HEK293T (cell line): ENCODE measurements around the gene SLC2A11.
A peak's percentile ranks its signal among the peaks of the same experiment; 100 is the strongest.

ENCODE experiments used
- CTCF ChIA-PET: fragments of 350-600 bp; formaldehyde crosslinking; extraction: SDS; loops from one replicate; lab custom pipeline; 2021; ENCODE audit warnings: antibody characterized with exemption, inconsistent platforms; lab: Yijun Ruan, JAX
- POLR2A ChIA-PET: fragments of 350-600 bp; formaldehyde crosslinking; extraction: SDS; loops from one replicate; lab custom pipeline; 2020; ENCODE audit warnings: antibody characterized with exemption, inconsistent platforms; lab: Yijun Ruan, JAX
- DNase-seq: peaks from one replicate; pipeline ENCODE4 v3.0.0; 2012; ENCODE audit warnings: mixed read lengths; ENCODE audit errors: extremely low spot score
- ARNT ChIP-seq: fragments of 450-650 bp; IDR thresholded peaks from 2 replicates; pipeline ENCODE4 v1.6.1; 2017; ENCODE audit warnings: mild to moderate bottlenecking
- BHLHE40 ChIP-seq: fragments of 450-650 bp; IDR thresholded peaks from 2 replicates; pipeline ENCODE4 v1.6.1; 2016; ENCODE audit warnings: mild to moderate bottlenecking, moderate library complexity, borderline replicate concordance
- CTBP1 ChIP-seq: fragments of 450-650 bp; IDR thresholded peaks from 2 replicates; pipeline ENCODE4 v1.6.1; 2016; ENCODE audit warnings: borderline replicate concordance
- ELF4 ChIP-seq: fragments of 450-650 bp; IDR thresholded peaks from 2 replicates; pipeline ENCODE4 v1.6.1; 2017; ENCODE audit warnings: antibody characterized with exemption
- FOXA1 ChIP-seq: fragments of 450-650 bp; IDR thresholded peaks from 2 replicates; pipeline ENCODE4 v1.6.1; 2016; ENCODE audit warnings: mild to moderate bottlenecking
- FOXK2 ChIP-seq: fragments of 450-650 bp; IDR thresholded peaks from 2 replicates; pipeline ENCODE4 v1.6.1; 2016; ENCODE audit warnings: mild to moderate bottlenecking
- FOXM1 ChIP-seq: fragments of 450-650 bp; IDR thresholded peaks from 2 replicates; pipeline ENCODE4 v1.6.1; 2017; ENCODE audit warnings: mild to moderate bottlenecking, borderline replicate concordance
- HDGF ChIP-seq: fragments of 450-650 bp; IDR thresholded peaks from 2 replicates; pipeline ENCODE4 v1.6.1; 2017; ENCODE audit warnings: antibody characterized with exemption, borderline replicate concordance
- L3MBTL2 ChIP-seq: fragments of 450-650 bp; conservative IDR thresholded peaks from 2 replicates; pipeline ENCODE4 v1.6.1; 2016; ENCODE audit warnings: mild to moderate bottlenecking
- LEF1 ChIP-seq: fragments of 450-650 bp; IDR thresholded peaks from 2 replicates; pipeline ENCODE4 v1.6.1; 2017; ENCODE audit warnings: mild to moderate bottlenecking, borderline replicate concordance
- NFRKB ChIP-seq: fragments of 450-650 bp; IDR thresholded peaks from 2 replicates; pipeline ENCODE4 v1.6.1; 2016; ENCODE audit warnings: mild to moderate bottlenecking, moderate library complexity
- SP1 ChIP-seq: fragments of 450-650 bp; IDR thresholded peaks from 2 replicates; pipeline ENCODE4 v1.6.1; 2017
- SUZ12 ChIP-seq: fragments of 450-650 bp; IDR thresholded peaks from 2 replicates; pipeline ENCODE4 v1.6.1; 2016; ENCODE audit warnings: mild to moderate bottlenecking
- TARDBP ChIP-seq: fragments of 450-650 bp; IDR thresholded peaks from 2 replicates; pipeline ENCODE4 v1.6.1; 2016
- ZNF384 ChIP-seq: fragments of 450-650 bp; IDR thresholded peaks from 2 replicates; pipeline ENCODE4 v1.6.1; 2016
- TF ChIP-seq, protein P1 (sequence below): fragments of 450-650 bp; IDR thresholded peaks from 2 replicates; pipeline ENCODE4 v1.6.1; 2016

The SLC2A11 gene

GRCh38 chr22:23836281-23836680 is 21.4 kb upstream of the SLC2A11 start:
- no peak for DNase-seq
- ChIA-PET POLR2A (interaction anchor here (1.3 to 2.2 kb wide), 3 partner anchors 11 to 78 kb away, joined by 4 to 10 read pairs (median 4); partner anchors contain the start of gene SLC2A11), CTCF (interaction anchor here (0.6 to 3.5 kb wide), 2 partner anchors 13 to 25 kb away, joined by 3 to 11 read pairs; no protein-coding TSS in a partner anchor)
- no peak for TF ChIP-seq CTBP1
- TF ChIP-seq FOXM1 = no peak
- no peak for TF ChIP-seq TARDBP
- TF ChIP-seq BHLHE40 = no peak
- no peak for TF ChIP-seq HDGF
- no peak for TF ChIP-seq FOXA1
- TF ChIP-seq SP1 = no peak
- TF ChIP-seq L3MBTL2 = no peak
- no peak for TF ChIP-seq SUZ12
- no peak for TF ChIP-seq NFRKB
- no peak for TF ChIP-seq ELF4
- TF ChIP-seq ARNT = no peak
- no peak for TF ChIP-seq FOXK2
- no peak for TF ChIP-seq ZNF384
- no peak for TF ChIP-seq LEF1

- CTCF ChIA-PET = interaction anchor here (0.6 to 3.5 kb wide), 2 partner anchors 13 to 25 kb away, joined by 3 to 11 read pairs; no protein-coding TSS in a partner anchor
Measured at GRCh38 chr22:23836692-23837495, 20.8 kb upstream of the SLC2A11 start.

GRCh38 chr22:23837496-23837859 is 20.2 kb upstream of the SLC2A11 start:
- TF ChIP-seq L3MBTL2 (no peak), ZNF384 (no peak), LEF1 (no peak), FOXM1 (no peak), NFRKB (no peak), SUZ12 (no peak), FOXK2 (no peak), BHLHE40 (no peak), FOXA1 (no peak), CTBP1 (no peak), SP1 (no peak)
- TF ChIP-seq, protein P1, sequence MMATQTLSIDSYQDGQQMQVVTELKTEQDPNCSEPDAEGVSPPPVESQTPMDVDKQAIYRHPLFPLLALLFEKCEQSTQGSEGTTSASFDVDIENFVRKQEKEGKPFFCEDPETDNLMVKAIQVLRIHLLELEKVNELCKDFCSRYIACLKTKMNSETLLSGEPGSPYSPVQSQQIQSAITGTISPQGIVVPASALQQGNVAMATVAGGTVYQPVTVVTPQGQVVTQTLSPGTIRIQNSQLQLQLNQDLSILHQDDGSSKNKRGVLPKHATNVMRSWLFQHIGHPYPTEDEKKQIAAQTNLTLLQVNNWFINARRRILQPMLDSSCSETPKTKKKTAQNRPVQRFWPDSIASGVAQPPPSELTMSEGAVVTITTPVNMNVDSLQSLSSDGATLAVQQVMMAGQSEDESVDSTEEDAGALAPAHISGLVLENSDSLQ = no peak
- DNase-seq = no peak
- ChIA-PET CTCF (interaction anchor here (3.5 kb wide), 1 partner anchor 12 kb away, joined by 11 read pairs; no protein-coding TSS in a partner anchor), POLR2A (interaction anchor here (2.5 kb wide), 1 partner anchor 20 kb away, joined by 13 read pairs; the partner anchor contains the start of gene SLC2A11)

More at GRCh38 chr22:23836692-23837495, 20.8 kb upstream of the SLC2A11 start:
- DNase-seq = no peak
- TF ChIP-seq FOXK2 (no peak), CTBP1 (no peak), ELF4 (no peak), LEF1 (no peak), BHLHE40 (no peak)
- POLR2A ChIA-PET = interaction anchor here (1.3 to 2.5 kb wide), 2 partner anchors 21 to 77 kb away, joined by 4 to 13 read pairs; partner anchors contain the start of gene SLC2A11

DNA sequence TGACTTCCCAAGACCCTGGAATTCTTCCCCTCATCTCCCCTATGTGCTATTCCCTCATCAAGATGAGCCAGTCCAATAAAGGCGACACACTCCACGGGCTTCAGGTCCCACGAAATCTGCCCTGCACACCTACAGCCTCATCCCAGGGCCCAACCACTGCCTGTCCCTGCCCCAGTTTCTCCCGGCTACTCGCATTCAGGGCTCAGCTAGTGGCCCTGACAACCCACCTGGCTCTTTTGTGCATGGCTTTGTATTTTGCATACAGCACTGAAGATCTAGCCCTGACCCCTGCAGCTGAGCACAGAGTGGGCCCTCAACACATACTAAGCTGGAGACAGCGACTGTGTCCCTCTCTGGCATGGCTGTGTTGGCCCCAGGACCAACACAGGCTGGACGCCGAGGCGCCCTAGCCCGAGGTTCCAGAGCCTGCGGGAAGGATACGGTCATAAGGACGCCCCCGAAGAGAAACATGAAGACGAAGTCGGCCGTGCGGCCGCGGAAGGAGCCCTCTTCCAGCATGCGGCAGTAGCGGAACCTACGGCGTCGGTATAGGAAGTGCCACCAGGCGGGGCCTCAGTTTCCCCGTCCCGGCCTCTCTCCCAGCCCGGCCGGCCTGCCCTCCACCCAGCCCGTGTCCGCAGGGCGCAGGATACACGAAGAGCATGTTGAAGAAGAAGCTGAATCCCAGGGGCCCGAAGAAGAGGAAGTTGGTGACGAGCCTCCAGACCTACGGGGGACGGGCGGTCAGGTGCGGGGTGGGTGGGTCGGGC is 19.6 kb upstream of the SLC2A11 start:
- POLR2A ChIA-PET = interaction anchor here (0.7 to 2.5 kb wide), 3 partner anchors 20 to 56 kb away, joined by 3 to 13 read pairs (median 4); partner anchors contain the start of genes MIF and SLC2A11
- no peak for TF ChIP-seq SUZ12
- no peak for TF ChIP-seq LEF1
- TF ChIP-seq FOXA1 = no peak
- no peak for TF ChIP-seq FOXM1
- DNase-seq = no peak
- CTCF ChIA-PET = interaction anchor here (3.5 kb wide), 1 partner anchor 11 kb away, joined by 11 read pairs; no protein-coding TSS in a partner anchor

DNA sequence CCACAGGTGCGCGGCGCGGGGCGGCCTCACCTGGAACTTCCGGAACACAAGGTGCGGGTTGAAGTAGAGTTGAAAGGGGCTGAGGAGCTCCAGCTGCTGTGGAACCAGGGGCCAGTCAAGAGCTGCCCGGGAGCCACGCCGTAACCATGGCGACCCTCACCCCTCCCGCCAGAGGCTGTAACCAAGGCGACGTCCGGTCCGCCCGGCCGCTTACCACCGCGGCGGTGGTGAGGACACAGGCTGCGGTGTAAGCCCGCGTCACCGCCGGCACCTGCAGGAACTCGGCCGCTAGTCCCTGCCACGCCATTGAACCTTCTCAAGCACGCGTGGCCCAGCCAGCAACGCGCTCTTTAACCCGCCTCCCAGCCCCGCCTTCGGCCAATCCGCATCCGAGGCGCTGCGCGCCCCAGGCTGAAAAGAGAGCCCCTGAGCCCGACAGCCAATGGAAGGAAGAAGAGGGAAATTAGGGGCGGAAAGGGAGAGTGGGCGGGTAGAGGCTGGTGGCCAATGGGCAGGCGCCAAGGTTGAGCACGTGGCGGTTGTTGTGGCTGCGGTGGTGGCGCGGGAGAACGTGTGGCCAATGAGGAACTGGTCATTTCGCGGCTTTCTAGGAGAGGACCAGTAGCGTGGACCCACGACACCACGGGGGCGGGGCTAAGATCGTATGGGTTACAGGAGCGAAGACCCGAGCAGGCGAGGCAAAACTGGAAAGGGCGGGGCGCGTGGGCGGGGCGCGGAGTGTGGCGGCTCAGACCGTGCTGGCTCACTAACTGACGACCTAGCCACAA is 18.8 kb upstream of the SLC2A11 start, which contains the start of gene DERL3:
DERL3 (minus strand) TSS at position 326 of the 788 bp plus-strand sequence; CDS start at position 307, 19 bp downstream.
- DNase-seq = peak; percentile 96
- ChIA-PET POLR2A (interaction anchor here (0.7 to 2.5 kb wide), 4 partner anchors 19 to 55 kb away, joined by 3 to 13 read pairs (median 4); partner anchors contain the start of genes MIF and SLC2A11), CTCF (interaction anchor here (3.5 kb wide), 1 partner anchor 11 kb away, joined by 11 read pairs; no protein-coding TSS in a partner anchor)
- TF ChIP-seq ZNF384 (no peak), FOXM1 (no peak), HDGF (no peak), ELF4 (no peak), L3MBTL2 (peak; percentile 99), SP1 (peak; percentile 83; the same call in 1 of the 2 replicates), FOXK2 (peak; percentile 97), LEF1 (no peak)

- DNase-seq = no peak
- CTCF ChIA-PET = no interaction called here
- TF ChIP-seq SP1 = no peak
- TF ChIP-seq ARNT = no peak
- POLR2A ChIA-PET = interaction anchor here (1.0 kb wide), 1 partner anchor 17 kb away, joined by 3 read pairs; the partner anchor contains the start of gene SLC2A11
Measured at GRCh38 chr22:23840026-23840425, 17.6 kb upstream of the SLC2A11 start.
